Upper lobe of left lung (tissue), 4 donors: ENCODE results near the gene COA7.

ENCODE experiments used
- CTCF ChIP-seq, 6 experiments: fragments of 450-650 bp in 4 of 6; fragments of 200-600 bp in 2 of 6; sonication (generic) in 2 of 6; IDR thresholded peaks; one replicate each; pipeline ENCODE4 v1.5.1; 2016 to 2019; ENCODE audit warnings: antibody characterized with exemption in 6 of 6
- EP300 ChIP-seq, 4 donors: sonication (generic); formaldehyde crosslinking; IDR thresholded peaks; one replicate each; pipeline ENCODE4 v1.5.1; 2017; ENCODE audit warnings: antibody characterized with exemption in 4 of 4, control low read depth in 2 of 4
- POLR2AphosphoS5 ChIP-seq, 2 donors: sonication (generic); formaldehyde crosslinking; IDR thresholded peaks; one replicate each; pipeline ENCODE4 v1.5.1; 2017; ENCODE audit warnings: antibody characterized with exemption in 2 of 2

- TF ChIP-seq CTCF (IDR thresholded peaks at IDR 0.05) (no peak), POLR2AphosphoS5 (IDR thresholded peaks at IDR 0.05) (no peak), EP300 (IDR thresholded peaks at IDR 0.05) (no peak)
Measured at GRCh38 chr1:52709016-52709415, 10.9 kb upstream of the COA7 start.
